HG03139 (cell line): Measurements from ENCODE around the gene KCNK18.
"Not testable (repeated sequence)": the region's sequence is repeated elsewhere in the genome, so short reads cannot be mapped to it uniquely, and the experiment has no call there.

ENCODE experiments used
- ATAC-seq: cut with Tn5 transposase; IDR thresholded peaks from one replicate; pipeline ENCODE4 v1.9.1; 2021; ENCODE audit not compliant: unreplicated experiment

KCNK18 gene

DNA sequence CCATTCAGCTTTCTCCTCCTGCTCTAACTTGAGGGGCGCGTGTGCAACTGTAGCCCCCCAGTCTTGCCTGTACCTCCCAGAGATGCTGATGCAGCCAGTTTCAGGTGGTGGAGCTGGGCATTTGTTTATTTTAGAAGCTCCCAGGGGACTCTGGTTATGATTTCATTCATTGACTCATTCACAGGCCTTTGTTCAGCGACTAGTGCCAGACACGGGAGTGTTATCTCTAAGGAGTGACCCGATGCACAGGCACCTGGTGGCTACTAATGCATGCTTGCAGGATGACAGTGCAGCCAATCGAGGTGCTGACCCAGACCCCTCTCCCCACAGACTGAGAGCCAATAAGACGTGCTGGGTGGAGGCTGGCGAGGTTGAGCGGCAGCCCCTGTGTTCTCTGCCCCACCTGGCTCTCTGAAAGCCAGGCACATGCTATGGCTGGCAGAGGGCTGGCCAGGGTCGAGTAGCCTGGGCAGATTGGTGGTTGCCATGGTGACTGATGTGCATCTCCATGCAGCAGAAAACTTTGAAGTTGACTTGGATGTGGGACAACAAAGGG is 23.9 kb downstream of the KCNK18 start:
- ATAC-seq: no peak

DNA sequence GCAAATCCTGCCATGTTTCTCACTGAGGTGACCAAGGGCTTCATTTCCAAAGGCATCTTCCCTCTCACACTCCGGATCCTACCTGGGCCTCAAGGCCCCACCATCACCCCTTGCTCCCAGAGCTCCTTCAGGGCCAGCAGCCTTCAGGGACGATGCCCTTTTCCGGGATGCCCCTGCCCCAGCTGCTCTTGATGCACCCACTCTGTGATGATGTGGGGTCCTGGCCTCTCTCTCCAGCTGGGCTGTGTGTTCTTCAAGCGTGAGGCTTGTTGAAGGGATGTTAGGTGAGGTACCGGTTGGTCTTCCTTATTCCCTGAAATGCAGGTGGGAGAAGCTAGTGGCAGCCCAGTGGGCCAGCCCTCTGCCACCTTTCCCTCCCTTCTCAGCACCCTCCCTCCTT is 25.3 kb downstream of the KCNK18 start:
- no peak for ATAC-seq

DNA sequence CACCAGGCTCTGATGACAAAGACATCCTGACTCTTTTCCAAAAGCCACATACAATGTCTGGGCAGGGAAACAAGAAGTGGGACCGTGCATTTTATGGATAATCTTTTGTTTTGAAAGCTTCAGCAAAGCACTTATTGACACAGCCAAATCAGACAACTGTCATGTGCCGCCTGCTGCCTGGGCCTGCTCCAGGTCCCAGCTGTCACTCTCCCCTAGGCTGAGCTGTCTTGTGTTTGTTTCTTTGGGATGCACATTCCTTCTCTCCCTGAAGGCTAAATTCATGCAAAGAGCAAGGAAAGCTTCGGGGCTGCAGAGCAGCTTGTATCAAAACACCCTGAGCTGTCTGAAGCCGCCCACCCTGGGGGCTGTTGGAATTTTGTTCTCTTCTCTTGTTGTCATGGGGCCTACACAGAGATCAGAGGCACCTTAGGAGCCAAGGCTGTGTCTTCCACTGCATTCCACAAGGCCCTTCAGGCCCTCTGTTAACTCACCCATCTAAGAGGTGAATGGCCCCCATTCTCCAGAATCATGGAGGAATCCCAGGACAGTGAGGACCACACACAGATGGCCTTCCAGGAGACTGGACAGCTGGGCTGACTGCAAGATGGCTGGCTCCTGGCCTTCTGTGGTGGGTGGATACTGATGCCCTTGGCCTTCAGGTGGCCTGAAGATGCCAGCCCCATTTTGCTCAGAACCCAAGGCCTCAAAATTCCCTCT is 25.8 kb downstream of the KCNK18 start:
- no peak for ATAC-seq

DNA sequence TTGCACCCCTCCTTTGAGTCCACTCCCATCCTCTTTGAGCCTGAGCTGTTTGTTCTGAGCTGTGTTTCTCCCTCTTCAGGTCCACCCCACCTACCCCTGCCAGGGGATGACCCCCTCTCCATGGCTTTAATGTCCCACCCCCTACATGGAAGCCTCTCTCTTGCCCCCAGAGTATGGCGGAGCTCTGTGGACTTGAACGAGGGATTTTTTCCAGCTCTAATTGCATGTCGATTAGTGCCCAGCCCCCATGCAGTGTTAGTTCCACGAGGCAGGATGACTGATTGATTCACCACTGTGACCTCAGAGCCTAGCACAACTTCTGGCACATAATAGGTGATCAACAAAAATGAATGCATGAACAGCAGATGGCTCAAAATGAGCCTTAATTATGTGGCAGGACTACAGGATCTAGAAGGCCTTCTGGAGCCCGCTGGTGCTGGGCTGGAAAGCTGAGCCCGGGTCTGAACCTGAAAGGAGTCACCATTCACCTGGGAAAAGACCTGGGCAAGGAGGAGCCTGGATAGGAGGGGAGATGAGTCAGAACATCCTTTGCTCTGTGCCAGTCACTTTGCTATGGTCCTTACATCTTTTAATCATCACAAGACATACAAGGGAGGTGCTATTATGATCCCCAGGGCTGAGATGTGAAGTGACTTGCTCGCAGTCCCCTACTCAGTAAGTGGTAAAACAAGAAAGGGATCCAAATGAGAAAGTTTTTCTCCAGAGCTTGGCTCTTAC is 26.6 kb downstream of the KCNK18 start:
- ATAC-seq: no peak

DNA sequence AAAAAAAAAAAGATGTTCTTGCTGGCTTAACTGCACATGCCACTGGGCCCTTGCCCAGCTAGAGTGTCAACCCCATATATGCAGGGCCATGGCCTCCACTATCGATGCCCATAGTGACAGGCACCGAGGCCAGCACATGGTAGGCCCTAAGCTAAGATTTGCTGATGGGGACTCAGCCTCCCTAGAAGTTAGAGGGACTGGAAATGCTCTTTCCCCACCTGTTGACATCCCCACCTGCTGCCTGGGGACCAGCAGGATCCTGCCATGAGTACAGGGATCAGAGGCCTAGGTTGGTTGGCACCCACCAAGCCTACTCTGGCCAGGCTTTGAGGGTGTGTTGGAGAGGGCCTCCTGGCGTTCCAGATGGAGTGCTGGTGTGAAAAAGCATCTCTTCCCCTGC is 27.6 kb downstream of the KCNK18 start:
- no peak for ATAC-seq

DNA sequence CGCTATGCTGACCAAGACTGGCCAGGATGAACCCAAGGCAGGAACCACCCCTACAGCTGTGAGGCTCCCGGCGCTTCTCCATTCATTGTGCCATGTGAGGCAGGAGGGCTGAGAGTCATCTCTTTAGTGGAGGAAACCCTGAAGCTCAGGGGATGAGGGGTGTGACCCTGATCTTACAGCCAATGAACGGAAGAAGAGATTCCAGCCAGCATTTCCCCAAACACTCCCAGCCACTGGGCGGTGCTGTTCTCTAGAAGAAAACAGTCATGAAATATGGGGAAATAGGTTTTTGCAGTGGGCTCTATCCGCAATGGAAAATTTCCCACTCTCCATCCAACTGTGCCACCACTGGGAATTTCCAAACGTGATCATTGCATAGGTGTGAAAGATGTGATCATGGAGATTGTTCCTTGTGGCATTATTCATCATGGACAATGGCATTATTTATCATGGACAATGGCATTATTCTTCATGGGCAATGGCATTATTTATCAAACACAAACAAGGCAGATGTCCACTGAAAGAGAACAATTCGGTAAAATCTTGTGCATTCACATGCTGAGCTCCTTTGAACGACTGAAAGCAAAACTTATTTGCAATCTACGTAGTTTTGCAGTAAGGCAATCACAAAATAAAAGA is 29.6 kb downstream of the KCNK18 start:
- no peak for ATAC-seq

DNA sequence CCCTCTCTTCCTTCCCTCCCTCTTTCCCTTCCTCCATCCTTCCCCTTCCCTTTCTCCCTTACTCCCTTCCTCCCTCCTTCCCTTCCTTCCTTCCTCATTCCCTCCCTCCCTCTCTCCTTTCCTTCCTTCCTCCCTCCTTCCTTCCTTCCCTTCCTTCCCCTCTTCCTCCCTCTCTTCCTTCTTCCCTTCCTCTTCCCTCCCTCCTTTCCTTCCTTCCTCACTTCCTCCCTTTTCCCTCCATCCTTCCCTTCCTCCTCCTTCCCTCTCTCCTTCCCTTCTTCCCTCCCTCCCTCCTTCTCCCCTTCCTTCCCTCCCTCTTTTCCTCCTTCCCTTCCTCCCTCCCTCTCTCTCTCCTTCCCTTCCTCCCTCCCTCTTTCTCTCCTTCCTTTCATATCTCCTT is 30.9 kb downstream of the KCNK18 start:
- ATAC-seq: no peak

DNA sequence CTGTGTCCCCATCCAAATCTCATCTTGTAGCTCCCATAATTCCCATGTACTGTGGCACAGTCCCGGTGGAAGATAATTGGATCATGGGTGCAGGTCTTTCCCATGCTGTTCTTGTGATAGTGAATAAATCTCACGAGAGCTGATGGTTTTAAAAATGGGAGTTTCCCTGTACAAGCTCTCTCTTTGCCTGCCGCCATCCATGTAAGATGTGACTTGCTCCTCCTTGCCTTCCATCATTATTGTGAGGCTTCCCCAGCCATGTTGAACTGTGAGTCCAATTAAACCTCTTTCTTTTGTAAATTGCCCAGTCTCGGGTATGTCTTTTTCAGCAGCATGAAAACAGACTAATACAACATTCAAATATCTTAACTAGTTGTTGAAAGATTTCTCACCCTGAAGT is 32.8 kb downstream of the KCNK18 start:
- not testable (repeated sequence) for ATAC-seq

DNA sequence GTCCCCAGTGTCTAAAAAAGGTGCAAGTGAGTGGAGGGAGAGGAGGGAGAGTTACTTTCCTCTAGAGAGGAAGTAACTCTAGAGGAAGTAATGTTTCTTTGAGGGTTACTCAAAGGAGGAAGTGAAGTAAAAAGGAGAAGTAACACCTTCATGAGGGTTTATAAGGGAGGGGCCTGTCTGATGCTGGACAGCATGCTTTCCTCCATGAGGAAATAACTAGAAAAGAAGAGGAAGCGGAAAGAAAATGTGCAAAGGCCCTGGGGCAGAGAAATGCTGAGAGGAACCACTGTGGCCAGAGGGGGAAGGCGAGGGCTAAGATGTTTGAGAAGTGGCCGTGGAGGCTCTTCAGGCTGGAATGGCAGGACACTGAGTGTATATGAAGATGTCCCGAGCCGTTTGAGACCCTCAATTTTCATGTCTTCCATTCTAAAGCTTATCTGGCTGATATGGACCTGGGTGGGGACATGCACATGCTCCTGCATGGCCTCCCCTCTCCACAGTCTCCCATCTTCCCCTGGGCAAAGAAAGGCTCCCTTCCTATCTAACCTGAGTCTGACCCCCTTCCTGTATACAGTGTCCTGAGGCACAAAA is 40.2 kb downstream of the KCNK18 start:
- no peak for ATAC-seq

DNA sequence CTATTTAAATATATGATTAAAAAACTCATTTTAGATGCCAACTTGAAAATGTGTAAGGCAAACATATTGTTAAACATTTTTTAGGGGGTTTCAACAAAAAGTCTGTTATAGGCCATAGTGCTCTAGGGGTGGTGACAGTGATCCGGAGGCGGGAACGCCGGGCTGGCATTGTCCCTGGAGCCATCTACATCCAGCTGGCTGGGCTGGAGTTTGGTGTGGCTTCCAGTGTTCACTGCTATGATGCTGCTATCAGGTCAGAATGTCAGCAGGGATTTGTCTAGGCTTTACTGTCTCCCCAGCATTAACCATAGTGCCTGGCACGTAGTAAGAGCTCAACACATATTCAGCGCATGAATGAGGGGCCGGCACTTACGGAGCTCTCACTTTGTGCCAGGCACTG is 41.8 kb downstream of the KCNK18 start:
- ATAC-seq: no peak

DNA sequence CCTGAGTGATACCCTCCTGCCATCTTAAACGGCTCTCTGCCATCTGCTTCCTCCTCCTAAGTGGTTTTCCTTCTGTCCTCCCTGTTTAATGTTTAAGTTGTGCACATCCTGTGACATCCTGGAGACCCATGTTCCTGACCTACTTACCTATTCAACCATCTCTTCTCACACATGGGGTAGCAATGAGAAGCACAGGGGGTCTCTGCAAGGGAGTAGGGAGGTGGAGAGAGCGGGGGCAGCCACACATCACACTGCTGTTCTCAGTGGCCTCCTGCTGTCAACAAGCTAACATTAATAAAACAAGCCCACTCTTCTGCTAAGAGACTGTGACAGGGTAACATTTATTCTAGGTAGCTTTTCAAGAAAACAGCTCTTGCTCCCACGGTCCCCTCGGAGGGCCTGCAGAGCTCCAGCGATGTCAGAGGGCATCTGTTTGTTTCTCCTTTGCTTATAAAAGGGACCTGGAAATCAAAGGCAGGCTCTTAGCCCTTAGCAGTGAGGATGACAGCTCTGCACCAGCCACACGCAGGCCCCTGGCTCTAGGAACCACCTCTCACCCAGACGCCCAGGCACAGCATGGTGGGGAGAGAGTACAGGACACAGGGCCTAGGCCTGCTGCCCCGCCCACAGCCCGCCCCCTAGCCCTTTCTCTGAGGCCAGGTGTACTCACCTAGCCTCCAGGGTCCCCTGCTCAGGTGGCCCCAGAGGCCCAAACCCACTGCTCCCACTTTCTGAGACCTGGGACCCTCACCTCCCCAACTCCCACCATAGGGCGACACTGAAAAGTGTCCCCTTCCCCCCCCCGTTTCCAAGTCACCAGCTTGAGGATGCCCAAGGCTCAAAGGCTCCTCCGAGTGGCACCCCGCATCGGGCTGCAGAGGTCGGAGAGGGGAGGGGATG is 42.7 kb downstream of the KCNK18 start:
- ATAC-seq: no peak

DNA sequence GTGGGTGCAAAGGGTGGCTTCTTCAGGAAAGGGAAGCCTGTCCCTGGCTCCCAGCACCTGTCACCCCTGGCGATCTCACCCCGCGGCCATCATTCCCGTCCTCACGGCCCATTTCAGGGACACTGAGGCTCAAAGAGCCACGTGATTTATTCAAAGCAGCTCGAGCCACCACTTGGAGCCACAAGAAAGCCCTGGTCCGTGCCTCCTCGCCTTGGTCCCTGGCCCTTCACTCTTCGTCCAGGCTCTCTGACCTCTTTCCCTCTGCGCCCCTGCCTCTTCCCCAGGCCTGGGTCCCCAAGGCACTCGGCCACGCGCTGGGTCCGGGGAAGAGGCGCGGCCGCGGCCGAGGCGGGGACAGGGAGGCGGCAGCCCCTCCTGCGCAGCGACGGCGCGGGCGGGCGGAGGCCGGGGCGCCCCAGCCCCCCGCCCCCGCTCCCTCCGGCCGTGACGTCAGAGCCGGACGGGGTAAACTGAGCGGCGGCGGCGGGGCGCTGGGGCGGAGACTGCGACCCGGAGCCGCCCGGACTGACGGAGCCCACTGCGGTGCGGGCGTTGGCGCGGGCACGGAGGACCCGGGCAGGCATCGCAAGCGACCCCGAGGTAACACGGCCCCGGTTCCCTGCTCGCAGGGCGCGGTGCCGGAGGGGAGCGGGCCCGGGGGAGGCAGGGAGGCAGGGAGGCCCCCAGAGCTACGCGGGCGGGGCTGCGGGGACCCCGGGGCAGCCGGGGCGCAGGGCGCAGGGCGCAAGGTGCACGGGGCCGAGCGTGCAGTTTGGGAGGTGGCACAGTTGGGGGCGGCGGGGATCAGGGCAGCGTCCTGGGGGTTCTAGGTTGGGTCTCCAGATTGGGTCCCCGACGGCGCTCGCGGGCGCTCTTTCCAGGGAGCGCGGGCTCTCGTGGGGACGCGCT is 43.6 kb downstream of the KCNK18 start, which contains the start of gene SLC18A2:
TSS of gene SLC18A2 (plus strand) at position 494 of the 909 bp plus-strand sequence. CDS start 580 bp downstream, outside the sequence.
- ATAC-seq: no peak

DNA sequence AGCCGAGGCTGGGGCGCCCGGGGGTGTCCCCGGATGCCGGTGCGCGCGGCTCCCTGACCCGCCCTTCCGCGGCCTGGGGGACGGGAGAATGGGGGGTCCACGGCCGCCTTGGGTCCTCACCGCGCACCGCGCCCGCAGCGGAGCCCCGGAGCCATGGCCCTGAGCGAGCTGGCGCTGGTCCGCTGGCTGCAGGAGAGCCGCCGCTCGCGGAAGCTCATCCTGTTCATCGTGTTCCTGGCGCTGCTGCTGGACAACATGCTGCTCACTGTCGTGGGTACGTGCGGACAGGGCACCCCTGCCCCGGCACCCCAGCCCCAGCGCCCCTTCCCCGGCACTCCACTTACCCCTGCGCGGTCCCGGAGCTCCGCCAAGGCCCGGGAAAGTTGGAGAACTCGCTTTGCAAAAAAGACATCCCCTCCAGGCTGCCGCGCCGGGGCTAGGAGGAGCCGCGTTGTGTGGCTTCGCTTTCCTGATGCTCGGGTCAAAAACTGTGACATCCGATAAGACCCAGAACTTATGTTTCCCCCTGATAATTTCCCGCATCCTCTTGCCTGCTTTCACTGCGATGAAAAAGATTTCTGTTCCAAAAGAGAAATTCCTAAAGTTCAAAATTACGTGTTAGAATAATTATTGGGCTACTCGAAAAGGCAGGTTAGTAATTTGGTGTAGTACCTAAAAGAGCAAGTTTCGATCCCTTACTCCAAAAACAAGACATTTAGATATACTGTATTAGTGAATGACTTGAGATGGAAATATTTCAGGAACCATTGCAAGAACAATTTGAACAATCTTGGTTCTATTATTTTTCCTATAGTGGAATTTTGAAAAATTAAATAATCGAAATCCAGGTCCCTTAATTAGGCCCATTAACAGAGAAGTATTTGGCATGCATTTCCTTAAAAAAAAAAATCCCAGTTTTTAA is 44.5 kb downstream of the KCNK18 start:
- ATAC-seq: no peak

DNA sequence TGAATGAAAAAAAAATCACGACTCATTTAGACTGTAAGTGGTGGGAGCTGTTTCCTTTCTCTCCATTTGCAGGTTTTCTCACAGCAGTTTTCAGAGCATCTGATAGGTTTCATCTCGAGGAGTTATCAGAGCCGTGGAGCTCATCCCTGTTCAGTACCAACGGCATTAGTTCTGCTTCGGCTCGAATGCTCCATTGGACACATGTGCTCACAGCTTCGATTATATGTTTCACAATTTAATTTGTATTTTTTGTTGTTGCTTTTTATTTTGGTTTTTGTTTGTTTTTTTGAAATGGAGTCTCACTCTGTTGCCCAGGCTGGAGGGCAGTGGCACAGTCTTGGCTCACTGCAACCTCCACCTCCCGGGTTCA is 45.2 kb downstream of the KCNK18 start:
- ATAC-seq: no peak

DNA sequence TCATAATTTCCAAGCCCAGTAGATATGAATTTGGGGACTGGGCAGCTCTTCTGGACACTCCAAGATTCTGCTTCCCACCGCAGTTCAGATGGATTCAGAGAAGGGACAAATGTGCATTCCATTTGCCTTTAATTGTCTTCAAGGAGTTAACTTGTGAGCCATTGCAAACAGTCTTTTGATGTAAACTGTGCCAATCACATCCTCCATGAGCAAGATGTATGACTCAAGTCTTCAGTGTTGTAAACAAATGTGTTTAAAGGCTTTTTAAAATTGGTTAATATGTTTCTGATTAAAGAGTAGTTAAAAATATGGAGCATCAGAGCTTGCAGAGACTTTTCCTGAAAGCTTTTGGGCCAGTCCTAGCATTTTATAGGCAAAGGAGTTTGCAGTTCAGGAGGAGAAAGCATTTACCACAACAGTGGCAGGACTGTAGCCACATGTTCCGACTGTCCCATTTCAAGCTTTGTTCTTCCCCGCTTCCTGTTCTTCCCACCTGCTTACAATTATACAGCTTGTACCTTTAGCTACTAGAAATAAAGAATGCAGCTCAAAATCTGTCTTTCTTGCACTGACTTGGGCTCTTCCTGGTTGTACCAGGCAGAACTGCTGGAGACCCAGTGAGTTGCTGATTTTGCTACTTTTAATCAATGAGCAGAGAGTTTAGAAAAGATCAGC is 49.8 kb downstream of the KCNK18 start:
- ATAC-seq: no peak

DNA sequence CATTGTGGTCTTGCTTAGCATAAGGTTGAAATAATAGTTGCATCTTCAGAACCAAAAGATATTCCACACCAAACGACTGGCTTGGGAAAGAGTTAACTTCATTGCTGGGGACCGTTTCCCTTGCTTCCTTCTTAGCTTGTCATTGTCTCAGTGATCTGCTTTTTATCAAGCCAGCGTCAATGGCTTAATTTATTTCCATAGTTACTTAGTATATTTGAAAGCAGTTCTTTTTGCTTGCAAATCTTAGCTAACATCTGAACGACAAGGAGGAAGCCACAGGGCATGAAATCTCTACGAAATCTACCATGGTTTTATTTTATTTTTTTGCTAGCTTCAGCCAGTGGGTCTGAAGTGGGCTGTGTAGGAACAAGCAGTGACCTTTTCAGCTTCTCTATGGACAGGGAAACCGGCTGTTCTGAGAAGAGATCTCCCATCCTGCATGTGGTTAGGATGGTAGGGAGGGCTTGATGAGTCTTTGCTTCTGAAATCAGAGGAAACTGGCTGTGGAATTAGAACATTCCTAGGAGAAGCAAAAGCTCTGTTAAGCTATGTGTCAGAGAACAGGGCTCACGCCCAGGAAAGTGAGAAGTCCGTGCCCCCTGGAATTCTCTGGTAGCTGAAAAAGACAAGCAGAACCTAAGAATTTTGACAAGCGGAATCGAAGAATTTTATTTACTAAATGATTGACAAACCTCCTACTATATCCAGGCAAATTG is 51.6 kb downstream of the KCNK18 start:
- no peak for ATAC-seq

DNA sequence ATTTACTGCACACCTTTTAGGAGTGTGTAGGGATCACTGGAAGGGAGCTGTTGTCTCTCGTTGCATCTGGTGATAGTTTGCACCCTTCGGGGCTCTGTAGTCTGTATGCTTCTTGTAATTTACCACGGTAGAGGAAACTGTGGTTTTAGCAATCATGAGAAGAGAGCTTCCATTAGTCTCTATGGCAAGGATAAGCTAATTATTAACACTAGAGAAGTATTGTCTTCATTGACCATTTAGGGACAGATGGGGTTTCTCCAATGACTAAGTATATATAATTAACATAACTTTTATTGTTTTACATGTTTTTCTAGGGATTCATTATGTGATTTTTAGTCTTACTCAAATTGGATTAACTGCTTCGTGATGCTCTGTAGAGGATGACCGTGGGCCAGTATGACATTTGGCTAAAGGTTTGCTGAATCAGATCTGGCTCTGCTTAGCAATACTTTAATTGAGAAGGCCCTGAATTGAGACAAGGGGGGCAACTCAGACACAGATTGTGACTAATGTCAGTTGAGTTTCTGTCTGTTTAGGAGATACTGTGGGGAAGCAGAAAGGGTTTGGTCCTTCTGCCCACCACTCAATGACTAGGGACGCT is 52.3 kb downstream of the KCNK18 start:
- ATAC-seq: no peak
